Sigmoid colon (tissue), 7 donors: ENCODE data around the gene PPEF1. TPM values are rescaled to one million over a fixed set of nuclear protein-coding genes. Genes with fewer than 3 reads are reported as not detected.

ENCODE experiments used
- DNase-seq: peaks from one replicate; pipeline ENCODE4 v3.0.0-alpha.2; 2019
- H3K27ac ChIP-seq, 4 donors: fragments of 200-600 bp; sonication (generic); one replicate each; pipeline ENCODE4 v1.5.1; 2016 to 2019; ENCODE audit warnings: mild to moderate bottlenecking in 1 of 4
- H3K27me3 ChIP-seq, 3 donors: fragments of 200-600 bp; sonication (generic); one replicate each; pipeline ENCODE4 v1.5.1; 2019; ENCODE audit warnings: mild to moderate bottlenecking in 1 of 3
- H3K36me3 ChIP-seq, 4 donors: fragments of 200-600 bp; sonication (generic); one replicate each; pipeline ENCODE4 v1.5.1; 2016 to 2019
- H3K4me1 ChIP-seq, 4 donors: fragments of 200-600 bp; sonication (generic); one replicate each; pipeline ENCODE4 v1.5.1; 2017 to 2019
- H3K4me3 ChIP-seq, 4 donors: fragments of 200-600 bp; sonication (generic); one replicate each; pipeline ENCODE4 v1.5.1; 2017 to 2019; ENCODE audit warnings: mild to moderate bottlenecking in 2 of 4, moderate library complexity in 1 of 4
- H3K9me3 ChIP-seq, 4 donors: fragments of 200-600 bp in 3 of 4; sonication (generic) in 3 of 4; one replicate each; pipeline versions ENCODE4 v1.5.1 to v1.6.1; 2013 to 2019
- EP300 ChIP-seq, 4 donors: sonication (generic); formaldehyde crosslinking; IDR thresholded peaks; one replicate each; pipeline ENCODE4 v1.6.1; 2017; ENCODE audit warnings: antibody characterized with exemption in 4 of 4
- POLR2A ChIP-seq, 2 donors: fragments of 450-650 bp; IDR thresholded peaks; one replicate each; pipeline ENCODE4 v1.6.1; 2016; ENCODE audit warnings: antibody characterized with exemption in 2 of 2, mild to moderate bottlenecking in 2 of 2, moderate library complexity in 2 of 2
- POLR2AphosphoS5 ChIP-seq, 4 donors: sonication (generic); formaldehyde crosslinking; IDR thresholded peaks; one replicate each; pipeline ENCODE4 v1.6.1; 2017; ENCODE audit warnings: antibody characterized with exemption in 4 of 4
- WGBS, 2 donors: extraction: QIAGEN DNeasy Blood & Tissue Kit; methylation state at CpG; one replicate each; pipeline ENCODE4 v1.1.7; 2013; 5-methylcytosine and 5-hydroxymethylcytosine counted together
- intact Hi-C: fragments of 100-400 bp; cut with DNase I; formaldehyde crosslinking; loops from one replicate; pipeline ENCODE4 v1.15.1; 2023
- polyA plus RNA-seq, 3 donors: library from polyadenylated mRNA; stranded (reverse); fragments of 200-250 nt; gene quantifications; one replicate each; pipeline ENCODE4 v1.2.3, GENCODE V29; 2013
- total RNA-seq, 4 donors: library from RNA; depleted of rRNA; stranded (reverse); fragments of >200 nt; gene quantifications; one replicate each; pipeline ENCODE4 v1.1.0, GENCODE V29; 2016
- TF ChIP-seq, protein P1 (sequence below), 4 experiments: fragments of 450-650 bp in 3 of 4; fragments of 200-600 bp in 1 of 4; IDR thresholded peaks; one replicate each; pipeline ENCODE4 v1.5.1; 2016 to 2019; ENCODE audit warnings: antibody characterized with exemption in 4 of 4, mild to moderate bottlenecking in 3 of 4, moderate library complexity in 2 of 4
- donor health status: healthy with polysubstance abuse.
- donor health status: Bipolar disorder and iron deficiency.
- donor health status: healthy.

Gene PPEF1, protein sequence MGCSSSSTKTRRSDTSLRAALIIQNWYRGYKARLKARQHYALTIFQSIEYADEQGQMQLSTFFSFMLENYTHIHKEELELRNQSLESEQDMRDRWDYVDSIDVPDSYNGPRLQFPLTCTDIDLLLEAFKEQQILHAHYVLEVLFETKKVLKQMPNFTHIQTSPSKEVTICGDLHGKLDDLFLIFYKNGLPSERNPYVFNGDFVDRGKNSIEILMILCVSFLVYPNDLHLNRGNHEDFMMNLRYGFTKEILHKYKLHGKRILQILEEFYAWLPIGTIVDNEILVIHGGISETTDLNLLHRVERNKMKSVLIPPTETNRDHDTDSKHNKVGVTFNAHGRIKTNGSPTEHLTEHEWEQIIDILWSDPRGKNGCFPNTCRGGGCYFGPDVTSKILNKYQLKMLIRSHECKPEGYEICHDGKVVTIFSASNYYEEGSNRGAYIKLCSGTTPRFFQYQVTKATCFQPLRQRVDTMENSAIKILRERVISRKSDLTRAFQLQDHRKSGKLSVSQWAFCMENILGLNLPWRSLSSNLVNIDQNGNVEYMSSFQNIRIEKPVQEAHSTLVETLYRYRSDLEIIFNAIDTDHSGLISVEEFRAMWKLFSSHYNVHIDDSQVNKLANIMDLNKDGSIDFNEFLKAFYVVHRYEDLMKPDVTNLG
- total RNA-seq (under 1 TPM in 2 of 4 donors, not detected in 2; 0.49 to 0.71 TPM), polyA plus RNA-seq (under 1 TPM in 1 of 3 donors, not detected in 2; 0.26 TPM)

DNA sequence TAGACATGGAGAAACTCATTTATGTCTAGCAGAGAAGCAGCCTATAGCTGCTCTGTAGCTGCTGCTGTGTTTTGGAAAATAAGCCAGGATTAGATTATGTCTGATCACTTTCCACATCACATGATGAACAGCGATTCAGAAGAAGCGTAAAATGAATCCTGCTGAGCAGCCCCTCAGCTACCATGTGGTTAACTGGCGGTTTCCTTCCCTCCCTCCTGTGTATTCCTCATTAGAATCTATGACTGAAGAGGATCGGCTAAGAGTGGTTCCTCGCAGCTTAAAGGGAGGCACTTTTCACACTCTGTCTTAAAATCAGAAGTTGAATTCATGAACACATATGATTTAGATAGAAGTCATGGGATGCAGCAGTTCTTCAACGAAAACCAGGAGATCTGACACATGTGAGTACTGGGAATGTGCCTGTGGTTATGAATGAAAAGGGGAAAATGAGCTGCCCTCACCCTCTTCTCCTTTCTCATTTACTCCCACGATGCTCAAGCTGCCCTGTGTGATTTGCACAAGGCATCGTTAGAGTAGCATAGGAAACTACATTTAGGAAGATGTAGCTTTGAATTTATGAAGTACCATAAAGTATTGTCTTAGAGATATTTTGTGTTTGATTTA is at the start of gene PPEF1:
Gene PPEF1 (plus strand): TSS at position 220 of the 624 bp plus-strand sequence. CDS start 136 bp downstream, at position 356.
- no peaks in the 10 kb centered on the region for H3K4me1 ChIP-seq
- H3K36me3 ChIP-seq = no peaks in the 10 kb centered on the region
- WGBS, 2 donors = 31 to 56% methylated on average over 8 of the region's 8 CpGs
- no peak for TF ChIP-seq POLR2A (IDR thresholded peaks at IDR 0.05)
- TF ChIP-seq, protein P1, sequence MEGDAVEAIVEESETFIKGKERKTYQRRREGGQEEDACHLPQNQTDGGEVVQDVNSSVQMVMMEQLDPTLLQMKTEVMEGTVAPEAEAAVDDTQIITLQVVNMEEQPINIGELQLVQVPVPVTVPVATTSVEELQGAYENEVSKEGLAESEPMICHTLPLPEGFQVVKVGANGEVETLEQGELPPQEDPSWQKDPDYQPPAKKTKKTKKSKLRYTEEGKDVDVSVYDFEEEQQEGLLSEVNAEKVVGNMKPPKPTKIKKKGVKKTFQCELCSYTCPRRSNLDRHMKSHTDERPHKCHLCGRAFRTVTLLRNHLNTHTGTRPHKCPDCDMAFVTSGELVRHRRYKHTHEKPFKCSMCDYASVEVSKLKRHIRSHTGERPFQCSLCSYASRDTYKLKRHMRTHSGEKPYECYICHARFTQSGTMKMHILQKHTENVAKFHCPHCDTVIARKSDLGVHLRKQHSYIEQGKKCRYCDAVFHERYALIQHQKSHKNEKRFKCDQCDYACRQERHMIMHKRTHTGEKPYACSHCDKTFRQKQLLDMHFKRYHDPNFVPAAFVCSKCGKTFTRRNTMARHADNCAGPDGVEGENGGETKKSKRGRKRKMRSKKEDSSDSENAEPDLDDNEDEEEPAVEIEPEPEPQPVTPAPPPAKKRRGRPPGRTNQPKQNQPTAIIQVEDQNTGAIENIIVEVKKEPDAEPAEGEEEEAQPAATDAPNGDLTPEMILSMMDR (IDR thresholded peaks at IDR 0.05) = no peak
- no peak for TF ChIP-seq EP300 (IDR thresholded peaks at IDR 0.05)
- TF ChIP-seq POLR2AphosphoS5 (IDR thresholded peaks at IDR 0.05) = no peak
- no peaks in the 10 kb centered on the region for H3K27me3 ChIP-seq
- H3K9me3 ChIP-seq = no peaks in the 10 kb centered on the region
- no peak for DNase-seq
- no peak within 1 kb of the TSS for H3K4me3 ChIP-seq
- intact Hi-C loops = no loop called here
- H3K27ac ChIP-seq = no peak within 1 kb of the TSS

DNA sequence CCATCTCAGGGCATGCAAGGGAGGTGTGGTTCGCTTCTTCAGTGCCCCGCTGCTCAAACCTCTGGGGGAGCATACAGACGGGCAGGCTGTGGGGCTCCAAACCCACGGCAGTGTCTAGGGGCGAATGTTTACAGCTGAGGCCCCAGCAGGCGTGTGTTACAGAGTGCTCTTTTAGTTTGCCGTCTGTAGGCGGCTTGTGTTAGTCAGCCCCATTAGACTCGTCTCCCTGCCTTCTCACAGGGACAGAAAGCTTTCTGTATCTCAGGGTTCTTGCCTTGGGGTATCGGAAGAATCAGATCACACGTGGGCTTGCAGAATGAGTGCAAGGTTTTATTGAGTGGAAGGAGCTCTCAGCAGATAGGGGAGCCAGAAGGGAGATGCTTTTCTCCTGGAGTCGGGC is 46.2 kb upstream of the PPEF1 start:
- intact Hi-C loops = no loop called here
- DNase-seq = no peak

DNA sequence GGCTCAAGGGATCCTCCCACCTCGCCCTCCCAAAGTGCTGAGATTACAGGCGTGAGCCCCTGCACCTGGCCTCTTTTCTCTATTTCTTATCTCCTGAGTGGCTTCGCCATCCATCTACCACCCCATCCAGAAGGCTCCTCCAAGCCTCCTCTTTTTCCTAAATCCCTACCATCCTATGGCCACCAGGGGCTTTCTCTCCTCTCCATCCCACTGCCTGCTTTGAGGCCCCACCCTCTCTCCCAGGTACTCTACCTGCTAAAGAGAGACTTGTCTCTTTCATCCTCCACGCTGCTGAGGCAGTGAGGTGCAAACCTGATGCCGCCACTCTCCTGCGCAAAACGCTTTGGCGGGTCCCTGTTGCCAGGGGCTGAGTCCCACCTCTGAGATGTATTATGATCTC is 42.5 kb upstream of the PPEF1 start:
- TF ChIP-seq, protein P1 (IDR thresholded peaks at IDR 0.05) = no peak
- TF ChIP-seq POLR2A (IDR thresholded peaks at IDR 0.05) (no peak), EP300 (IDR thresholded peaks at IDR 0.05) (no peak), POLR2AphosphoS5 (IDR thresholded peaks at IDR 0.05) (no peak)
- DNase-seq = no peak
- H3K9me3 ChIP-seq = no peaks in the 10 kb centered on the region
- H3K36me3 ChIP-seq = no peaks in the 10 kb centered on the region
- WGBS, 2 donors = 91 to 96% methylated on average over 8 of the region's 8 CpGs
- no peaks in the 10 kb centered on the region for H3K27me3 ChIP-seq
- no peak overlapping the region for H3K27ac ChIP-seq
- intact Hi-C loops = no loop called here
- H3K4me1 ChIP-seq = no peaks in the 10 kb centered on the region
- no peak overlapping the region for H3K4me3 ChIP-seq

More for the DNA sequence above, 46.2 kb upstream of the PPEF1 start:
- no peak overlapping the region for H3K27ac ChIP-seq
- no peak overlapping the region for H3K4me3 ChIP-seq
- WGBS, 2 donors = 88 to 93% methylated on average over 12 of the region's 12 CpGs
- TF ChIP-seq, protein P1 (IDR thresholded peaks at IDR 0.05) = no peak
- TF ChIP-seq POLR2AphosphoS5 (IDR thresholded peaks at IDR 0.05) (no peak), POLR2A (IDR thresholded peaks at IDR 0.05) (no peak), EP300 (IDR thresholded peaks at IDR 0.05) (no peak)
- H3K4me1 ChIP-seq = no peaks in the 10 kb centered on the region
- no peaks in the 10 kb centered on the region for H3K9me3 ChIP-seq
- H3K27me3 ChIP-seq = no peaks in the 10 kb centered on the region
- H3K36me3 ChIP-seq = no peaks in the 10 kb centered on the region

DNA sequence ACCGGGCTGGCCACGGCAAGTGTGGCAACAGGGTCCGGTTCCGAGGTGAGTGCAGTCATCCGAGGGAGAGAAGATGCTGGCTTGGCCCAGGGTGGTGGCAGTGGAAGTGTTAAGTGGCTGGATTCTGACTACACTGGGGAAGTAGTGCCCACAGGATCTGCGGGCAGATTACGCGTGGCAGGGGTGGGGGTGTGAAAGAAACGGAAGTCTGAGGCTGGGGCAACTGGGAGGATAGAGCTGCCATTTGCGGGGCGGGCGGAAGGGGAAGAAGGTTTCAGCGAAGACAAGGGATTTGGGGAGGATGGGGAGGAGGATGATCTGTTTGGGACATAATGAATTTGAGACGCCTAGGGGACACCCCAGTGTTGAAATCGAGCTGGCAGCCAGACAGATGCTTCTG is 40.8 kb upstream of the PPEF1 start:
- intact Hi-C loops = no loop called here
- DNase-seq = no peak
- no peaks in the 10 kb centered on the region for H3K9me3 ChIP-seq
- no peak overlapping the region for H3K4me3 ChIP-seq
- H3K36me3 ChIP-seq = no peaks in the 10 kb centered on the region
- TF ChIP-seq POLR2AphosphoS5 (IDR thresholded peaks at IDR 0.05) (no peak), EP300 (IDR thresholded peaks at IDR 0.05) (no peak), POLR2A (IDR thresholded peaks at IDR 0.05) (no peak)
- TF ChIP-seq, protein P1 (IDR thresholded peaks at IDR 0.05) = no peak
- WGBS, 2 donors = 81 to 89% methylated on average over 15 of the region's 15 CpGs
- H3K27me3 ChIP-seq = no peaks in the 10 kb centered on the region
- no peak overlapping the region for H3K27ac ChIP-seq
- no peaks in the 10 kb centered on the region for H3K4me1 ChIP-seq
